ENCODE measurements around the gene SMURF2.
"Not testable (repeated sequence)": the region's sequence is repeated elsewhere in the genome, so short reads cannot be mapped to it uniquely, and the experiment has no call there.

SMURF2 gene

DNA sequence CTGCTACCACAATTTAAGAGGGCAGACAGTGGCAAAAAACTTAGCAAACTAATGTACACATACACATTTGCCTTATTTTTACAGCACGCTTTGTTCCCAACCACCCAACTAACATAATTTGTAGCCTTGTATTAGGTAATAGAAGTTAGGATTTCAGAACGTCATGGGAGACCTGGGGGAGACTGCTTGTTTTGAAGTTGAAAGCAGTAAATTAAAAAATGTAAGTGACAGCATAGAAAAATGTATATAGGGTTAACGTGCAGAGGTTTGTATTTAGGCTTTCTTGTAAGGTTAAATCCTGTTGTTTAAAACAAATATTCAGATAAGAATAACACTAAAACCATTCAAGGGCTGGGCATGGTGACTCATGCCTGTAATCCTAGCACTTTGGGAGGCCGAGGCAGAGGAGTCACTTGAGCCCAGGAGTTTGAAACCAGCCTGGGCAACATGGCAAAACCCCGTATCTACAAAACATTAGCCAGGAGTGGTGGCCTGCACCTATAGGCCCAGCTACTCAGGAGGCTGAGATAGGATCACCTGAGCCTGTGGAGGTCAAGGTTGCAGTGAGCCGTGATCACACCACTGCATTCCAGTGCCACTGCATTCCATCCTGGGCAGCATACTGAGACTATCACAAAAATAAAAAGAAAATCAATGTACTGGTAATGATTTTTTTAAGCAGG, 2.3 kb upstream of the SMURF2 start:
- DNase-seq (ENCODE audit: low spot score), result not testable (repeated sequence)

DNA sequence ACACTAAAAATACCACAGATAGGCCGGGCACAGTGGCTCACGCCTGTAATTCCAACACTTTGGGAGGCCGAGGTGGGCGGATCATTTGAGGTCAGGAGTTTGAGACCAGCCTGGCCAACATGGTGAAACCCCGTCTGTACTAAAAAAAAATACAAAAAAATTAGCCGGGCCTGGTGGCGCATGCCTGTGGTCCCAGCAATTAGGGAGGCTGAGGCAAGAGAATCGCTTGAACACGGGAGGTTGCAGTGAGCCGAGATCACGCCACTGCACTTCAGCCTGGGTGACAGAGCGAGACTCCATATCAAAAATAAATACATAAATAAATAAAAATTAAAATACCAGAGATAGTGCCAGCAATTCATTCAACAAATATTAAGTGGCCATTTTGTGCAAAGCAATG, 1.7 kb upstream of the SMURF2 start:
- not testable (repeated sequence) for DNase-seq (ENCODE audit: low spot score)

DNA sequence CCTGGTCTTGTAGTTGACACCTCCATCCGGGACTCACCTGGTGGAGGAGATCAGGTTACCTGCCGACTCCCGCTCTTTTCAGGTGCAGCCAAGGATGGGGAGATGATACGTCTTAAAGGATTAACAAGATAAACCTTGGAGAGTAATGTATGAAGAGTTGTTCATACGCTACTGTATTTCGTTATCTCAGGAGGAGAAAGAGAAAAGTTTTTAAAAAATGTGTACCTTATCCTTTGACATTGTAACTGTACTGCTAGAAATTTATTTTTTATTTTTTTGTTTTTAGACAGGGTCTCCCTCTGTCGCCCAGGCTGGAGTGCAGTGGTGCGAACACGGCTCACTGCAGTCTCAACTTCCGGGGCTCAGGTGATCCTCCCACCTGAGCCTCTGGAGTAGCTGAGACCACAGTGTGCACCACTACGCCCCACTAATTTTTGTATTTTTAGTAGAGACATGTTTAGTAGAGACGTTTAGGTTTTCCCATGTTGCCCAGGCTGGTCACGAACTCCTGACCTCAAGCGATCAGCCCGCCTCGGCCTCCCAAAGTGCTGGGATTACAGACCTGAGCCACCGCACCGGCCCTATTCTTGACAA, 764 bp upstream of the SMURF2 start:
- DNase-seq (ENCODE audit: low spot score), result no peak

DNA sequence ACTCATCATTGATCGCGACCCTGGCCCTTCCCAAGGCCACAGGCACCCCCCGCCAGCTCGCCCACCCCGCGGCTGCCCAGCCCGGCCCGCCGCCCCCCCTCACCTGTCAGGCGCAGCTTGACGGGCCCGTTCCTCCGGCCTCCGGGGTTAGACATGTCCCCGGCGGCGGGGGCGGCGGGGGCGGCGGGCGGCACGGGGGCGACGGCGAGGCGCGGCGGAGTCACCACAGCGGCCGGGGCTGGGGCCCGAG, 456 bp downstream of the SMURF2 start:
- no peak for DNase-seq (ENCODE audit: low spot score)

DNA sequence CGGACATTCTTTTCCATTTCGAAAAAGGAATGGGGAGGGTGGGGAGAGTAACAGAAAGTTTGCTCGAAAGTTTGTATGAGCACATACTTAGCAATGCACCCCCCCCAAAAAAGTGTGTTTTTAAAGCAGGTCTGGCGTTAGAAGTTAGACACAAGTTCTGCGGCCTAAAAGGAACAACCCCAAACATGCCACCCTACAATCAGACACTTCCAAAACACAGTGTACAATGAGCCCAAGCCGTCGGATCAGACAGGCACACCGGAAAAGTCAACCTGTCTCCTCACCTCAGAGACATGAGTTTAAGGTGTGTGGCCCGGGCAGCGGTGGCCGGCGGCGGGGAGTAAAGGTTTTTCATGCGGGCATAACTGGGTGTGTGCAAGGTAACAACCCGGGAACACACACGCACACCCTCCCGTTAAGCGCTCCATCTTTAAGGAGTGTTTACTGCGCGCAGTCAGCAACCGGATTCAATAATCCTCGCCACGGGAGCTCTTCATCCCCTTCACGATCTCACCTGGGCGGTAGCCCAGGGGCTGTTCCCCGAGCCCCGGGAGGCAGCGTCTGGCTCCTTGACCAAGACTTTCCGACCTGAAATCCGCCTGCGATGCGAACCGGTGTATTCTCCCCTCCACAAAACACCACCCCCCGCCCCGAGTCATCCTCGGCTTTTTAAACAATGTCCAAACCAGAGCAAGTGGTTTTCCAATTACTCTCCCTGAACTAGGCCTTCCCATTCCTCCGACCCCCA, 955 bp downstream of the SMURF2 start:
- peak; percentile 30 for DNase-seq (ENCODE audit: low spot score)

DNA sequence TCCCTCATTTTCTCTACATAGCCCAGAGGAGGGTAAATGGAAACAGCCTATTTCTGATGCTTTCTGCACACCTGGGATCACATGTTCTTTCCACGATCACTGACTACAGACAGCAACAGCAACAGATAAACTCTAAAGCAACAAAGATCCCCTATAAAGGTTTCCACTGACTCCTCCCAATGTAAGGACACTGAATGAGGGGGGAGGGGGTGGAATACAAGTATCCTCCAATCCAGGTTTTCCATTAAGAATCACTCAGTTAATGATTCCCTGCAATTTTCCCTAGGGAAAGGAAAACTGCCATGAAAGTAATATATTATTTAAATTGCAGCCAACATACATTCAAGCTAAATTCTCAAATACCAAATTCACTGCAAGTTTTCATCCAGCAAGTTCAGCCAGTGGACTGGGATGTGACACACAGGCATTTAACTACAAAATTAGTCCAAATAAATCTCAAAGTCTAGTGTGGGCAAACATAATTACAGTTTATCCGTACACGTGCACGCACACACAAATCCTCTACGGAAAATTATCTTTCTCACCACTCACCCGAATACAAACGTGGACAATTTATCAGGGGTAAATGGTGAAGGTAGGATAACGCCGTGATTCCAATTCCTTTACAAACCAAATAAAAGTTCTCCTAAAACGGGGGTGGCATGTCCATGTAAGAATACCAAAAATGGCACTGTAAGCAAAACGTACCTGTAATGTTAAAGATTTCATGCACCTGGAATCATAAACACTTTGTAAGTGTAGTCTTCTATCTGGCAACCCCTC, 1.7 kb downstream of the SMURF2 start:
- DNase-seq (ENCODE audit: low spot score), result peak; percentile 35

DNA sequence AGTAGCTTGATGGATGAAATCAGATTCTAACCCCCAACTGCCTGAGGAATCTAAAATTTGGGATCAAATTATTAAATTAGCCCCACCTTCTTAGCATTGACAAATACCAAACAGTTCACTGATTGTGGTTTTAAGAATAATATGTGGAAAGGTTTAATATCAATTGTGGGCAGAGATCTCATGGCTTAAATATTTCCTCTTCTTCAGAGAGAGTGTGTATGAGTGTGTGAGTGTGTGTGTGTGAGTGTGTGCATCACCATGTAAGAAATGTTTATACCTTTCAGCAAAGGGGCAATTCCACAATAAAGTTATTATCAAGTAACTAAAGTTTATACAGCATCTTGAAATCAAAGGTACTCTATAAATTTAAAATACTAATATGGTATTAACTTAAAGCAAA, 3.2 kb downstream of the SMURF2 start:
- no peak for DNase-seq (ENCODE audit: low spot score)

DNA sequence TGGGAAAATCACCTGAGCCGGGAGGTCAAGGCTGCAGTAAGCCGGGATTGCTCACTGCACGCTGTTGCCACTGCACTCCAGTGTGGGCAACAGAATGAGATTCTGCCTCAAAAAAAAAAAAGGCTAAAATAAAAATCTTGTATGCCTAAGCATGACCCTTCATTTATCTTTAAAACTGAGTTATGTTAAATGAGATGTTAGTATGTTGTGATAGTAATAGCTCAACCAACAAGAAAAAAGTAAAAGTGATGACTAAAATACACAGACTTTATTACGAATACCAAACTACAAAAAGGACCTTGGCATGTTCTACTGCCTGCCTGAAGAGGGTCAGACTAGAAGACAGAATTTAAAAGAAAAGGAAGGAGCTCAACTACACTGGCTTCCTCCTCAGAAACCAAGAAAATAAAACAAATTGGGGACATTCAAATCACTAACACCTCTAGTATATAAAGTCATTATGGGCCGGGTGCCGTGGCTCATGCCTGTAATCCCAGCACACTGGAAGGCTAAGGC, 4.4 kb downstream of the SMURF2 start:
- no peak for DNase-seq (ENCODE audit: low spot score)

DNA sequence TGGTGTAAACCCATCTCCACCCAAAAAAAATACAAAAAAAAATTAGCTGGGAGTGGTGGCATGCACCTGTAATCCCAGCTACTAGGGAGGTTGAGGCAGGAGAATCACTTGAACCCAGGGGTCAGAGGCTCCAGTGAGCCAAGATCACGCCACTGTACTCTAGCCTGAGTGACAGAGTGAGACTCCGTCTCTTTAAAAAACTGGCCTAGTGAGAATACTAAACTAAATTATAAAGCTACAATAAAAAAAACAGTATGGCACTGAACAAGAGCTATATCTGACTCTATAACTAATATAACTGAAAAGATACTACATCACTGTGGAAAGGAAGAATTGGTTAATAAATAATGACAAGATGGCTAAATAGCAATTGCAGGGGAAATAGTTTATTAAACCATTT, 6.4 kb downstream of the SMURF2 start:
- DNase-seq (ENCODE audit: low spot score), result no peak

DNA sequence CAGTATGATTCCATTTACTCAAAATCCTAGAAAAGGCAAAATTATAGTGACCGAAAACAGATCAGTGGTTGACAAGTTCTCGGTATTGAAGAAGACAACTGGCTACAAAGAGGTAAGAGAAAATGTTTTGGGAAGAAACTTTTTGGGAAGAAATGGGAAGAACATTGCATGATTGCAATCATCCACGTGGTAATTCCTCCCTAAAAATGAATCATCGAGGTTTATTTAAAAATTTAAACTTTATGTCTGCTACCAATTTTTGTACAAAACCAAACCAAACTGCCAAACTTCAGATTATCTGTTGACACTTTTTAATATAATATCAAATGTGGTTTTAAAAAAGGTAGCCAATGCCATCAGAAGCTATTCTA, 8.1 kb downstream of the SMURF2 start:
- DNase-seq (ENCODE audit: low spot score), result no peak

DNA sequence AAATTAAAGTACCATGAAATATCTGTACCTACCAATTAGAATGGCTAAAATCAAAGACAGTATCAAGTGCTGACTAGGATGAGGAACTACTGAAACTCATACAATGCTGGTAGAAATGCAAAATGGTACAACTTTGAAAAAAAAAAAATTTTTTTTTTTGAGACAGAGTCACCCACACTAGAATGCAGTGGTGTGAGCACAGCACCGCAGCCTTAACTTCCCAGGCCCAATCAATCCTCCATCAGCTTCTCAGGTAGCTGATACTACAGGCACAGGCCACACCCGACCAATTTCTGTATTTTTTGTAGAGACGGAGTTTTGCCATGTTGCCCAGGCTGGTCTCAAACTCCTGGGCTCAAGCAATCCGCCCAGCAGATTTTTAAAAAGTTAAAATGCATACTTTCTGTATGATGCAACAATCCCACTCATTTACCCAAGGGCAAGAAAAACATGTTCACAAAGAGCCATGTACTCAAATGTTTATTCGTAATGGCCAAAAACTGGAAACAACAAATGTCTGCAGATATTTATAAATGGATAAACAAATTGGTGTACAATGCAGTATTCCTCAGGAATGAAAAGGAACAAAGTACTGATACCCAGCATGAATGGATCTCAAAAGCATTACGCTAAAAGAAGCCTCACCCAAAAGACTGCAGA, 8.7 kb downstream of the SMURF2 start:
- DNase-seq (ENCODE audit: low spot score), result no peak

DNA sequence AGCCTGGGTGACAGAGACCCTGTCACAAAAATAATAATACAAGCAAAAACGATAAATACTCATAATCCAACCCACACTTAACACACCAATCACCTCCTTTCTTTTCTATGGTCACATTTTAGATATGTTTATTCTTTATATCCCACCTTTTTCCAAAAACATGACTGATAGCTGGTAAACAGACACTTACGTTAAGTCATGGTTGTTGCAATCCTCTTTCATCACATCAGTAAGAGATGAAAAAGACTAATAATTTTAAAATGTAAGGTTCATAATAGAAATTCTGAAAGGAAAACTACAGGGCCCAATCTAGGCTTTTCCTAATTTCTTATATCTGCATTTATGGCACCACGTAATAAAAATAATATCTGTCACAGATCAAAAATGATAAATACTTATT, 10.2 kb downstream of the SMURF2 start:
- DNase-seq (ENCODE audit: low spot score), result no peak

DNA sequence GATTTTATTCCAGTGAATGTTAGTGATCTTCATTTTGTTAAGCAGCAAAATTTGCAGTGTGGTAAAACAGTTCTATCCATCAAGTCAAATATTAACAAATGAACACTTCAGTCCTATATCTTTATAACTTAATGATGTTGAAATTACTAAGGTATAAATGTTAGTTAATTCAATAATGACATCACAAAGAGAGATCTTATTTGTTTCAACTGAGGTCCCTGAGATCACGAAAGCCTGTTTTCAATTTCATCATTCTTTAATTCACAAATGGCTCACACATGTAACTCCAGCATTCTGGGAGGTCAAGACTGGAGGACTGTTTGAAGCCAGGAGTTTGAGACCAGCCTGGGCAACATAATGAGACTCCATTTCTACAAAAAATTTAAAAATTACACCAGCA, 13.9 kb downstream of the SMURF2 start:
- no peak for DNase-seq (ENCODE audit: low spot score)

DNA sequence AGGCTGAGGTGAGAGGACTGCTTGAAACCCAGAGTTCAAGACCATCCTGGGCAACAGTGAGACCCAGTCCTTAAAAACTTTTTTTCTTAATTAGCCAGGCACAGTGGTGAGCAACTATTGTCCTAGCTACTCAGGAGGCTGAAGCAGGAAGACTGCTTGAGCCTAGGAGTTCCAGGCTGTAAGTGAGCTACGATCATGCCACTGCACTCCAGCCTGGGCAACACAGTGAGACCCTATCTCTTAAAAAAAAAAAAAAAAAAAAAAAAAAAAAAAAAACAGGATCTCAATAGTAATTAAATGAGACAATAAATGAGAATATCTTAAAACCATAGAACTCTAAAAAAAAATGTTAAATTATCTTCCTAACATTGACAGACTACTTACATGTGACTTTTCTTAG, 14.3 kb downstream of the SMURF2 start:
- DNase-seq (ENCODE audit: low spot score), result no peak

DNA sequence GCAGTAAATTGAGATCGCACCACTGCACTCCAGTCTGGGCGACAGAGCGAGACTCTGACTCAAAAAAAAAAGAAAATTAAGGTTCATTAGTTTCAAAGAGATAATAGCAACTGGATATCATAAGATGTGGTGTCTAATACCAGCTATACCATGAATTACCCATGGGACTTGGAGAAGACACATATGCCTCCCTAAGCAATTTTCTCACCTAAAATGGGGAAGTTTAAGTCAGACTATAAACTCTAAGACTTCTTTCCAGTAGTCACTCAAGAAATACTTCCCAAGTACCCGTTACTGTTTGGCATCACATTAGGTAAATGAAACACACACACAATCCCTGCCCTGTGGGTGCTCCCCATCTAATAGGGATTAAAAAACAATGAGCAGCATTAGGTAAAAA, 22.6 kb downstream of the SMURF2 start:
- DNase-seq (ENCODE audit: low spot score), result no peak

DNA sequence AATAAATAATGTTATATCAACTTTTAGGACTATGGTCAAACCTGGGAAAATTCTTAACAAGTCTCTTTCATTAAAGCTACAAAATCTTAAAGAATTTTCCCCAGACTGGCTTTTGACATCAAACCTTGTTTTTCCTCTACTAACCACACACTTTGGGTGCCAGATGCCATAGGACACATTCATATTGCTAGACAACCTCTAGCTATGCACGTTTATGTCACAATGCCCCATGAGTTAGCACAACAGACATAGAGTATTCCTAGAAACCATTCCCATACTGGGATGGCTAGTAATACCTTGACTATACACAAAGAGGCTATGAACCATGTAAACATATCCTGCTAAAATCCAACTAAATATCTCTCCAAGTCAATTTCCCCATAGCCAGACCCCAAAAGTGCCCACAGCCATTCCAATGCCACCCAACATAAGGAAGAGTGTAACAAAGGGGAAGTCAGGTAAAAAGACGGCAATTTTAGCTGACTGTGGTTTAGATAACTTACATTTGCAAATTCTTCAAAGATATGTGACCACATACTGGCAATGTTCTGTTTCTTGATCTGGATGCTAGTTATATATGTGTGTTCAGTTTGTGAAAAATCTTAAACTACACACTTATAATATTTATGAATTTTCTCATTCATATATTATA, 23.4 kb downstream of the SMURF2 start:
- no peak for DNase-seq (ENCODE audit: low spot score)

DNA sequence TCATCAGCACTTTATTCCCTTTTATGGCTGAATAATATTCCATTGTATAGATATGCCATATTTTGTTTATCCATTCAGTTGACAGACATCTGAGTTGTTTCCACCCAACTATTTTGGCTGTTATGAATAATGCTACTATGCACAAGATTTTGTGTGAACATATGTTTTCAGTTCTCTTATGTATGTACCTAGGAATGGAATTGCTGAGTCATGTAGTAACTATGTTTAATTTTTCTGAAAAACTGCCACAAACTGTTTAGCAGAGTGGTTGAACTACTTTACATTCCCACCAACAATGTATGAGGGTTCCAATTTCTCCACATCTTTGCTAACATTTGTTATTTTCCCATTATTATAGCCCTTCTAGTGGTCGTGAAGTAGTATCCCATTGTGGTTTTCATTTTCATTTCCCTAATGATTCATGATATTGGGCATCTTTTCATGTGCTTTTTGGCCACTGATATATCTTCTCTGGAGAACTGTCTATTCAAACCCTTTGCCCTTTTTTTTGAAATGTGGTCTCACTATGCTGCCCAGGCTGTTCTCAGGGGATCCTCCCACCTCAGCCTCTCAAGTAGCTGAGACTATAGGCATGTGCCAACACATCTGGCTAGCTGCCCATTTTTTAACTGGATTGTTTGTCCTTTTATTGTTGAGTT, 26.3 kb downstream of the SMURF2 start:
- no peak for DNase-seq (ENCODE audit: low spot score)

DNA sequence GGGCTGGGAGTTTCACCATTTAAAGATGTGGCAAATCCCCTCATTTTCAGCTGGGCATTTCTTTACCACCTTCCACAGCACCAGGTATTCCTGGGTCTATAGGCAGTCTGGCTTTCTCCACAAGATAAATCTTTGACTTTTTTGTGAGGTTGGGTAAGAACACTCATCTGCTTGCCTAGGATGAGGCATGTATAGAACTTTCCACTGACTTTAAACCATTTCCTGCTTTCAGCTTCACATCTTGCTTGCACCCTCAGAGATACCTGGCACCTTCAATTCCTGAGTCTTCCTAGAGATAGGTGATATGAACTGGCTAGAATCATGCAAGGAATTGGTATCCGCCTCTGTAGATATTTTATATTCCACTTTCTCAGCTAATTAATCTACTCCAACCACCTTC, 27.9 kb downstream of the SMURF2 start:
- no peak for DNase-seq (ENCODE audit: low spot score)

DNA sequence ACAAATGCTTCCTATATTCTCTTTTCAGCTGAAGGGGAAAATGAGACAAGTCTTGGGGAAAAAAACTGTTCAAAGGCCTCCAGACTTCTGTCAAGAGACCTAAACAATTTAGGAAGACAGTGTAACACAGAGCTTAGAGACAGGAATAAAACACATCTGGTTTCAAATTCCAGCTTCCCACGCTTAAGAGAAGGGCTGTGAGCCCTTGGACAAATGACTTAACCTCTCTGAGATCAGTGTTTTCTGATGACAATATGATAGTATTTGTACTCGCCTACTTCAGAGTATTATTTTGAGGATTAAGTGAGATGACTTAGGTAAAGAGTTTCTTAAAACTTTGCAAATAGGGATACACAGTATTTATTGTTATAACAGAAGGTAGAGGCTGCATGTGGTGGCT, 29.5 kb downstream of the SMURF2 start:
- DNase-seq (ENCODE audit: low spot score), result no peak

DNA sequence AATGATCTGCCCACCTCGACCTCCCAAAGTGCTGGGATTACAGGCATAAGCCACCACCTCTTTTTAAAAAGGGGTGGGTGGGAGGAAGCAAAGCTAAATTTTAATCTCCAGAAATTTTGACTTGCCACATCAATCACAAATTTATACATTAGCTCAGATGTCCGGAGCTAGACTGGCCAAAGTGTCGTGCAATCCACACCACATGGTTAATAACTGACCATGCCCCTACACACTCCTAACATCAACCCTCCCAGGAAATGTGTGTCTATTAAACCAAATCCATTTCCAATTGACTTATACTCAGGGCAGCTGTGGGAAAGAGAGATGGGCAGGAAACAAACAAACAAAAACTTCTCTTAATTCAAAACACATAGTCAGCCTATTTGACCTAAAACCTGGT, 29.9 kb downstream of the SMURF2 start:
- DNase-seq (ENCODE audit: low spot score), result no peak
